GM12878 (cell line): ENCODE data around the gene SLC44A3. TPM values are rescaled to one million over a fixed set of nuclear protein-coding genes. Genes with fewer than 3 reads are reported as not detected.

ENCODE experiments used
- ATAC-seq: fragments of 200-7000 bp; cut with Tn5 transposase; 3 replicates; pipeline ENCODE4 v1.9.1; 2020; ENCODE audit warnings: mild to moderate bottlenecking, moderate library complexity
- BruUV-seq: library from RNA; stranded (reverse); fragments of 400-500 nt; replicated peaks from 2 replicates; lab custom pipeline; 2021; lab: Mats Ljungman, UMichigan
- CTCF ChIA-PET: fragments of 300-600 bp; sonication (Branson Sonifier 250); formaldehyde crosslinking; extraction: SDS; loops from one replicate; lab custom pipeline; 2021; ENCODE audit warnings: inconsistent platforms; lab: Yijun Ruan, JAX
- POLR2A ChIA-PET: fragments of 350-600 bp; formaldehyde crosslinking; extraction: SDS; loops from one replicate; lab custom pipeline; 2021; ENCODE audit warnings: inconsistent platforms; lab: Charles Lee
- RAD21 ChIA-PET: fragments of 300-600 bp; sonication (Branson Sonifier 250); formaldehyde crosslinking; loops from one replicate; lab custom pipeline; 2023; ENCODE audit warnings: antibody characterized with exemption; ENCODE audit not compliant: unreplicated experiment; lab: Charles Lee
- SMC1A ChIA-PET: fragments of 300-600 bp; sonication (Branson Sonifier 250); formaldehyde crosslinking; loops from one replicate; lab custom pipeline; 2023; ENCODE audit not compliant: unreplicated experiment, uncharacterized antibody; lab: Charles Lee
- DNase-seq: peaks from one replicate; pipeline ENCODE4 v3.0.0-alpha.2; 2011; ENCODE audit warnings: low read depth, low spot score
- FAIRE-seq: peaks from 3 replicates; lab custom pipeline; 2011; peaks lifted over from hg19 to GRCh38; lab: Jason Lieb, UNC
- H2AFZ ChIP-seq: 2 replicates; pipeline ENCODE4 v1.6.0; 2011; ENCODE audit warnings: low read depth, low read length, control low read depth; ENCODE audit not compliant: control insufficient read depth
- H3K27ac ChIP-seq: 2 replicates; pipeline ENCODE4 v1.5.1; 2011; ENCODE audit warnings: control low read depth; ENCODE audit not compliant: control insufficient read depth, insufficient read depth
- H3K27me3 ChIP-seq, 2 experiments: replicated peaks in 1 of 2; 2 replicates each; pipeline versions ENCODE4 v1.6.0 to v1.6.1; 2011; ENCODE audit warnings: low read length in 1 of 2; ENCODE audit not compliant: control insufficient read depth in 2 of 2, insufficient read depth in 2 of 2
- H3K36me3 ChIP-seq, 2 experiments: 2 replicates each; pipeline ENCODE4 v1.5.1; 2011; ENCODE audit warnings: low read length in 1 of 2; ENCODE audit not compliant: control insufficient read depth in 2 of 2, insufficient read depth in 2 of 2
- H3K4me1 ChIP-seq: 2 replicates; pipeline ENCODE4 v1.6.1; 2011; ENCODE audit warnings: mild to moderate bottlenecking, low read length, moderate library complexity, mixed read lengths; ENCODE audit not compliant: control insufficient read depth, insufficient read depth
- H3K4me2 ChIP-seq: 2 replicates; pipeline ENCODE4 v1.6.0; 2011; ENCODE audit warnings: control low read depth; ENCODE audit not compliant: control insufficient read depth, insufficient read depth
- H3K4me3 ChIP-seq: fragments of 200-600 bp; sonication (generic); 2 replicates; pipeline ENCODE4 v1.5.1; 2016
- H3K79me2 ChIP-seq: 2 replicates; pipeline ENCODE4 v1.6.0; 2011; ENCODE audit warnings: low read length; ENCODE audit not compliant: control insufficient read depth, insufficient read depth
- H3K9ac ChIP-seq: 2 replicates; pipeline ENCODE4 v1.8.0; 2011; ENCODE audit warnings: low read length, control low read depth, mixed read lengths; ENCODE audit not compliant: control insufficient read depth, insufficient read depth
- H3K9me3 ChIP-seq: replicated peaks from 3 replicates; pipeline ENCODE4 v1.5.1; 2011; ENCODE audit warnings: mild to moderate bottlenecking, low read length; ENCODE audit not compliant: control insufficient read depth, insufficient read depth
- H4K20me1 ChIP-seq: 2 replicates; pipeline ENCODE4 v1.6.0; 2011; ENCODE audit not compliant: control insufficient read depth, insufficient read depth
- ASH2L ChIP-seq: fragments of 300-600, 200-600 bp; sonication (generic); IDR thresholded peaks from 2 replicates; pipeline ENCODE4 v1.6.1; 2017; ENCODE audit warnings: low read depth, mild to moderate bottlenecking, borderline replicate concordance
- ATF3 ChIP-seq: IDR thresholded peaks from 2 replicates; pipeline ENCODE4 v1.6.1; 2011; ENCODE audit warnings: low read depth, mild to moderate bottlenecking, low read length, moderate library complexity, borderline replicate concordance; ENCODE audit errors: extremely low read depth
- CEBPB ChIP-seq, 2 experiments: fragments of 150-350 bp in 1 of 2; IDR thresholded peaks; 2 replicates each; pipeline ENCODE4 v1.6.1; 2012 to 2014; ENCODE audit warnings: low read depth in 2 of 2, low read length in 2 of 2, borderline replicate concordance in 1 of 2, inconsistent platforms in 1 of 2
- CREM ChIP-seq: IDR thresholded peaks from 2 replicates; pipeline ENCODE4 v1.6.1; 2014; ENCODE audit warnings: antibody characterized with exemption, low read depth
- FOS ChIP-seq: IDR thresholded peaks from 3 replicates; pipeline ENCODE4 v1.6.1; 2011; ENCODE audit warnings: borderline replicate concordance; ENCODE audit not compliant: insufficient read length; ENCODE audit errors: extremely low read depth
- MYB ChIP-seq: fragments of 150-350 bp; IDR thresholded peaks from 2 replicates; pipeline ENCODE4 v1.6.1; 2014; ENCODE audit warnings: mild to moderate bottlenecking, low read depth, low read length, borderline replicate concordance
- NR2F1 ChIP-seq: fragments of 450-650 bp; conservative IDR thresholded peaks from 2 replicates; pipeline ENCODE4 v1.6.1; 2017; ENCODE audit warnings: mild to moderate bottlenecking
- SMAD5 ChIP-seq: IDR thresholded peaks from 2 replicates; pipeline ENCODE4 v1.6.1; 2016; ENCODE audit warnings: antibody characterized with exemption, low read depth
- SUPT20H ChIP-seq: IDR thresholded peaks from 2 replicates; pipeline ENCODE4 v1.6.1; 2011; ENCODE audit warnings: low read depth, mild to moderate bottlenecking, low read length, moderate library complexity, borderline replicate concordance; ENCODE audit not compliant: control insufficient read depth
- TCF12 ChIP-seq: IDR thresholded peaks from 2 replicates; pipeline ENCODE4 v1.6.1; 2011; ENCODE audit warnings: low read depth, mild to moderate bottlenecking, low read length
- TCF7 ChIP-seq: IDR thresholded peaks from 2 replicates; pipeline ENCODE4 v1.6.1; 2014; ENCODE audit warnings: antibody characterized with exemption, borderline replicate concordance
- WRNIP1 ChIP-seq: IDR thresholded peaks from 2 replicates; pipeline ENCODE4 v1.6.1; 2011; ENCODE audit warnings: low read depth, low read length, improper control_type of control experiment, borderline replicate concordance
- WGBS: methylation state at CpG from one replicate; pipeline ENCODE4 v1.1.6; 2016; ENCODE audit warnings: low lambda C conversion rate; ENCODE audit not compliant: insufficient replicate concordance, insufficient coverage; ENCODE audit errors: missing lambda C conversion rate; 5-methylcytosine and 5-hydroxymethylcytosine counted together
- in situ Hi-C: fragments of 300-500 bp; cut with MboI; formaldehyde crosslinking; loops from 9 replicates; pipeline ENCODE4 v1.14.3; 2018; ENCODE audit warnings: mixed read lengths
- intact Hi-C: fragments of 100-400 bp; cut with micrococcal nuclease; formaldehyde crosslinking; loops from one replicate; pipeline ENCODE4 v1.14.2; 2022; ENCODE audit not compliant: unreplicated experiment
- polyA plus RNA-seq, 11 experiments: library from polyadenylated mRNA; depleted of rRNA in 4 of 11; unstranded in 6 of 11; stranded (reverse) in 5 of 11; fragments of >200 nt; fragmentation: Nextera tagmentation in 4 of 11; fragmentation: Illumina TruSeq in 1 of 11; extraction: Ambion mirVana in 4 of 11; extraction: Trizol in 1 of 11; gene quantifications; 1 replicate in 1 of 11; 2 replicates in 10 of 11; pipeline versions ENCODE4 v1.2.1 to v1.2.3, GENCODE V29; 2011 to 2016; ENCODE audit warnings: inconsistent platforms in 2 of 11, missing spikeins in 2 of 11, low read depth in 1 of 11
- total RNA-seq, 4 experiments: library from RNA; depleted of rRNA in 3 of 4; stranded (reverse); fragments of >200 nt in 3 of 4; fragmentation: Illumina TruSeq in 1 of 4; extraction: Trizol in 1 of 4; gene quantifications; 2 replicates each; pipeline versions ENCODE4 v1.2.1 to v1.2.3, GENCODE V29; 2013 to 2021
- TF ChIP-seq, protein P1 (sequence below): IDR thresholded peaks from 2 replicates; pipeline ENCODE4 v1.6.1; 2012; ENCODE audit warnings: low read length, inconsistent platforms
- TF ChIP-seq, protein P2 (sequence below): fragments of 450-650 bp; IDR thresholded peaks from 2 replicates; pipeline ENCODE4 v1.6.1; 2017; ENCODE audit warnings: mild to moderate bottlenecking, moderate library complexity
- TF ChIP-seq, protein P3 (sequence below): fragments of 450-650 bp; IDR thresholded peaks from 2 replicates; pipeline ENCODE4 v1.6.1; 2017; ENCODE audit warnings: mild to moderate bottlenecking, low read depth, inconsistent platforms; ENCODE audit not compliant: poor library complexity, severe bottlenecking

SLC44A3 gene
- total and polyA plus RNA-seq, 10 of the 15 experiments (the other 5 are each of a cell fraction or from before 2014, with no cell fraction given), result not detected

GRCh38 chr1:94772230-94772641 lies 47.9 kb upstream of the SLC44A3 start:
- BruUV-seq, result no TSS peak
- H3K9ac ChIP-seq, result no peak overlapping the region
- no peak for FAIRE-seq
- intact Hi-C loops, result no loop called here
- RAD21 ChIA-PET, result no interaction called here
- in situ Hi-C loops, result no loop called here
- H3K4me1 ChIP-seq, result no peaks in the 10 kb centered on the region
- SMC1A ChIA-PET, result no interaction called here
- no peaks in the 10 kb centered on the region for H3K36me3 ChIP-seq
- H2AFZ ChIP-seq, result no peak overlapping the region
- CTCF ChIA-PET, result interaction anchor here (0.6 kb wide), 1 partner anchor 216 kb away, joined by 3 read pairs; no protein-coding TSS in a partner anchor
- no peaks in the 10 kb centered on the region for H4K20me1 ChIP-seq
- H3K4me3 ChIP-seq, result no peak overlapping the region
- no peak overlapping the region for H3K4me2 ChIP-seq
- POLR2A ChIA-PET, result no interaction called here
- H3K9me3 ChIP-seq, result no peaks in the 10 kb centered on the region
- no peak for ATAC-seq
- no peak for DNase-seq
- H3K79me2 ChIP-seq, result no peaks in the 10 kb centered on the region
- WGBS, result 63% methylated on average over 5 of the region's 5 CpGs
- H3K27ac ChIP-seq, result no peak overlapping the region
- H3K27me3 ChIP-seq, result no peaks in the 10 kb centered on the region
- TF ChIP-seq TCF12, result no peak
- no peak for TF ChIP-seq WRNIP1
- TF ChIP-seq, protein P1, sequence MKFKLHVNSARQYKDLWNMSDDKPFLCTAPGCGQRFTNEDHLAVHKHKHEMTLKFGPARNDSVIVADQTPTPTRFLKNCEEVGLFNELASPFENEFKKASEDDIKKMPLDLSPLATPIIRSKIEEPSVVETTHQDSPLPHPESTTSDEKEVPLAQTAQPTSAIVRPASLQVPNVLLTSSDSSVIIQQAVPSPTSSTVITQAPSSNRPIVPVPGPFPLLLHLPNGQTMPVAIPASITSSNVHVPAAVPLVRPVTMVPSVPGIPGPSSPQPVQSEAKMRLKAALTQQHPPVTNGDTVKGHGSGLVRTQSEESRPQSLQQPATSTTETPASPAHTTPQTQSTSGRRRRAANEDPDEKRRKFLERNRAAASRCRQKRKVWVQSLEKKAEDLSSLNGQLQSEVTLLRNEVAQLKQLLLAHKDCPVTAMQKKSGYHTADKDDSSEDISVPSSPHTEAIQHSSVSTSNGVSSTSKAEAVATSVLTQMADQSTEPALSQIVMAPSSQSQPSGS, result no peak
- no peak for TF ChIP-seq ATF3
- TF ChIP-seq CEBPB (IDR thresholded peaks at IDR 0.05; ENCODE audit: borderline replicate concordance in 1 of 2, low read depth in 2 of 2, low read length in 2 of 2), result no peak
- TF ChIP-seq NR2F1, result no peak
- TF ChIP-seq ASH2L, result no peak
- TF ChIP-seq FOS, result no peak
- no peak for TF ChIP-seq SUPT20H
- TF ChIP-seq SMAD5, result no peak
- no peak for TF ChIP-seq TCF7
- TF ChIP-seq, protein P2, sequence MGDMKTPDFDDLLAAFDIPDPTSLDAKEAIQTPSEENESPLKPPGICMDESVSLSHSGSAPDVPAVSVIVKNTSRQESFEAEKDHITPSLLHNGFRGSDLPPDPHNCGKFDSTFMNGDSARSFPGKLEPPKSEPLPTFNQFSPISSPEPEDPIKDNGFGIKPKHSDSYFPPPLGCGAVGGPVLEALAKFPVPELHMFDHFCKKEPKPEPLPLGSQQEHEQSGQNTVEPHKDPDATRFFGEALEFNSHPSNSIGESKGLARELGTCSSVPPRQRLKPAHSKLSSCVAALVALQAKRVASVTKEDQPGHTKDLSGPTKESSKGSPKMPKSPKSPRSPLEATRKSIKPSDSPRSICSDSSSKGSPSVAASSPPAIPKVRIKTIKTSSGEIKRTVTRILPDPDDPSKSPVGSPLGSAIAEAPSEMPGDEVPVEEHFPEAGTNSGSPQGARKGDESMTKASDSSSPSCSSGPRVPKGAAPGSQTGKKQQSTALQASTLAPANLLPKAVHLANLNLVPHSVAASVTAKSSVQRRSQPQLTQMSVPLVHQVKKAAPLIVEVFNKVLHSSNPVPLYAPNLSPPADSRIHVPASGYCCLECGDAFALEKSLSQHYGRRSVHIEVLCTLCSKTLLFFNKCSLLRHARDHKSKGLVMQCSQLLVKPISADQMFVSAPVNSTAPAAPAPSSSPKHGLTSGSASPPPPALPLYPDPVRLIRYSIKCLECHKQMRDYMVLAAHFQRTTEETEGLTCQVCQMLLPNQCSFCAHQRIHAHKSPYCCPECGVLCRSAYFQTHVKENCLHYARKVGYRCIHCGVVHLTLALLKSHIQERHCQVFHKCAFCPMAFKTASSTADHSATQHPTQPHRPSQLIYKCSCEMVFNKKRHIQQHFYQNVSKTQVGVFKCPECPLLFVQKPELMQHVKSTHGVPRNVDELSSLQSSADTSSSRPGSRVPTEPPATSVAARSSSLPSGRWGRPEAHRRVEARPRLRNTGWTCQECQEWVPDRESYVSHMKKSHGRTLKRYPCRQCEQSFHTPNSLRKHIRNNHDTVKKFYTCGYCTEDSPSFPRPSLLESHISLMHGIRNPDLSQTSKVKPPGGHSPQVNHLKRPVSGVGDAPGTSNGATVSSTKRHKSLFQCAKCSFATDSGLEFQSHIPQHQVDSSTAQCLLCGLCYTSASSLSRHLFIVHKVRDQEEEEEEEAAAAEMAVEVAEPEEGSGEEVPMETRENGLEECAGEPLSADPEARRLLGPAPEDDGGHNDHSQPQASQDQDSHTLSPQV, result no peak
- no peak for TF ChIP-seq MYB
- no peak for TF ChIP-seq CREM
- TF ChIP-seq, protein P3, sequence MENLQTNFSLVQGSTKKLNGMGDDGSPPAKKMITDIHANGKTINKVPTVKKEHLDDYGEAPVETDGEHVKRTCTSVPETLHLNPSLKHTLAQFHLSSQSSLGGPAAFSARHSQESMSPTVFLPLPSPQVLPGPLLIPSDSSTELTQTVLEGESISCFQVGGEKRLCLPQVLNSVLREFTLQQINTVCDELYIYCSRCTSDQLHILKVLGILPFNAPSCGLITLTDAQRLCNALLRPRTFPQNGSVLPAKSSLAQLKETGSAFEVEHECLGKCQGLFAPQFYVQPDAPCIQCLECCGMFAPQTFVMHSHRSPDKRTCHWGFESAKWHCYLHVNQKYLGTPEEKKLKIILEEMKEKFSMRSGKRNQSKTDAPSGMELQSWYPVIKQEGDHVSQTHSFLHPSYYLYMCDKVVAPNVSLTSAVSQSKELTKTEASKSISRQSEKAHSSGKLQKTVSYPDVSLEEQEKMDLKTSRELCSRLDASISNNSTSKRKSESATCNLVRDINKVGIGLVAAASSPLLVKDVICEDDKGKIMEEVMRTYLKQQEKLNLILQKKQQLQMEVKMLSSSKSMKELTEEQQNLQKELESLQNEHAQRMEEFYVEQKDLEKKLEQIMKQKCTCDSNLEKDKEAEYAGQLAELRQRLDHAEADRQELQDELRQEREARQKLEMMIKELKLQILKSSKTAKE, result no peak
